WTC11 (cell line): ENCODE data around the gene CTNNA1. TPM values are rescaled to one million over a fixed set of nuclear protein-coding genes. Genes with fewer than 3 reads are reported as not detected.

ENCODE experiments used
- ATAC-seq: fragments of 200-7000 bp; cut with Tn5 transposase; 2 replicates; pipeline ENCODE4 v1.10.0; 2021; ENCODE audit warnings: mild to moderate bottlenecking, moderate library complexity
- CTCF ChIA-PET: fragments of 300-600 bp; sonication (Branson Sonifier 250); formaldehyde crosslinking; loops from one replicate; lab custom pipeline; 2021; ENCODE audit warnings: antibody characterized with exemption; lab: Charles Lee
- POLR2A ChIA-PET: fragments of 350-600 bp; sonication (Branson Sonifier 250); formaldehyde crosslinking; loops from one replicate; lab custom pipeline; 2021; ENCODE audit warnings: antibody characterized with exemption; lab: Charles Lee
- DNase-seq: peaks from one replicate; pipeline ENCODE4 v3.0.0; 2021; ENCODE audit warnings: low spot score
- H3K27ac Mint-ChIP-seq: 2 replicates; pipeline ENCODE4 v1.8.0; 2021; ENCODE audit warnings: mixed read lengths
- H3K27me3 Mint-ChIP-seq: 2 replicates; pipeline ENCODE4 v1.8.0; 2021; ENCODE audit warnings: low read depth, mild to moderate bottlenecking, moderate library complexity, mixed read lengths
- H3K36me3 Mint-ChIP-seq: 2 replicates; pipeline ENCODE4 v1.8.0; 2021; ENCODE audit warnings: mixed read lengths
- H3K4me1 Mint-ChIP-seq: 2 replicates; pipeline ENCODE4 v1.8.0; 2022; ENCODE audit warnings: mixed read lengths
- H3K4me3 Mint-ChIP-seq: 2 replicates; pipeline ENCODE4 v1.8.0; 2021; ENCODE audit warnings: mild to moderate bottlenecking, moderate library complexity, mixed read lengths
- H3K9me3 Mint-ChIP-seq: 2 replicates; pipeline ENCODE4 v1.8.0; 2021; ENCODE audit warnings: mixed read lengths
- ATF2 ChIP-seq: sonication (generic); formaldehyde crosslinking; IDR thresholded peaks from 2 replicates; pipeline ENCODE4 v1.8.1; 2022; ENCODE audit warnings: low read depth, missing genetic modification reagents, borderline replicate concordance
- FOXJ3 ChIP-seq: sonication (generic); formaldehyde crosslinking; IDR thresholded peaks from 2 replicates; pipeline ENCODE4 v1.9.0; 2021; ENCODE audit warnings: missing genetic modification reagents, mild to moderate bottlenecking, borderline replicate concordance
- NFYB ChIP-seq: sonication (generic); formaldehyde crosslinking; conservative IDR thresholded peaks from 2 replicates; pipeline ENCODE4 v1.8.0; 2022; ENCODE audit warnings: low read depth, missing genetic modification reagents
- PRDM15 ChIP-seq: sonication (generic); formaldehyde crosslinking; IDR thresholded peaks from 2 replicates; pipeline ENCODE4 v1.8.0; 2022; ENCODE audit warnings: missing genetic modification reagents
- ZNF232 ChIP-seq: sonication (generic); formaldehyde crosslinking; IDR thresholded peaks from 2 replicates; pipeline ENCODE4 v1.8.0; 2022; ENCODE audit warnings: mild to moderate bottlenecking, missing genetic modification reagents
- ZNF396 ChIP-seq: fragments of 250-450 bp; sonication (Bioruptor Pico); IDR thresholded peaks from 2 replicates; pipeline ENCODE4 v1.8.0; 2021; ENCODE audit warnings: mild to moderate bottlenecking, moderate library complexity, borderline replicate concordance
- ZNF423 ChIP-seq: fragments of 250-450 bp; sonication (Bioruptor Pico); IDR thresholded peaks from 2 replicates; pipeline ENCODE4 v2.1.2; 2022; ENCODE audit warnings: mild to moderate bottlenecking, moderate library complexity
- total RNA-seq: library from RNA; stranded (reverse); gene quantifications from 3 replicates; pipeline ENCODE4 v1.2.3, GENCODE V29; 2021
- TF ChIP-seq, protein P1 (sequence below): sonication (generic); formaldehyde crosslinking; IDR thresholded peaks from 2 replicates; pipeline ENCODE4 v1.8.1; 2022; ENCODE audit warnings: mild to moderate bottlenecking, moderate library complexity, missing genetic modification reagents
- TF ChIP-seq, protein P2 (sequence below): fragments of 250-450 bp; sonication (Bioruptor Pico); IDR thresholded peaks from 2 replicates; pipeline ENCODE4 v1.8.0; 2021; ENCODE audit warnings: mild to moderate bottlenecking
- TF ChIP-seq, protein P3 (sequence below): sonication (generic); formaldehyde crosslinking; IDR thresholded peaks from 2 replicates; pipeline ENCODE4 v1.8.1; 2022; ENCODE audit warnings: mild to moderate bottlenecking, missing genetic modification reagents, moderate library complexity, borderline replicate concordance

Gene CTNNA1
- total RNA-seq, 1 experiment from 2014 or later: 309 TPM

- Mint-ChIP-seq H3K36me3 (no peaks in the 10 kb centered on the region), H3K27me3 (no peaks in the 10 kb centered on the region; the same call in 1 of the 2 replicates), H3K27ac (no peak overlapping the region), H3K9me3 (no peaks in the 10 kb centered on the region), H3K4me1 (no peaks in the 10 kb centered on the region), H3K4me3 (no peak overlapping the region)
- ATAC-seq: no peak
- ChIA-PET CTCF (no interaction called here), POLR2A (interaction anchor here (0.6 kb wide), 1 partner anchor 313 kb away, joined by 11 read pairs; no protein-coding TSS in a partner anchor)
- TF ChIP-seq, protein P1, sequence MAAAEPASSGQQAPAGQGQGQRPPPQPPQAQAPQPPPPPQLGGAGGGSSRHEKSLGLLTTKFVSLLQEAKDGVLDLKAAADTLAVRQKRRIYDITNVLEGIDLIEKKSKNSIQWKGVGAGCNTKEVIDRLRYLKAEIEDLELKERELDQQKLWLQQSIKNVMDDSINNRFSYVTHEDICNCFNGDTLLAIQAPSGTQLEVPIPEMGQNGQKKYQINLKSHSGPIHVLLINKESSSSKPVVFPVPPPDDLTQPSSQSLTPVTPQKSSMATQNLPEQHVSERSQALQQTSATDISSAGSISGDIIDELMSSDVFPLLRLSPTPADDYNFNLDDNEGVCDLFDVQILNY (CRISPR knock-in tag): no peak
- TF ChIP-seq FOXJ3 (CRISPR knock-in tag): no peak
- no peak for TF ChIP-seq NFYB
- TF ChIP-seq PRDM15: no peak
- no peak for TF ChIP-seq ZNF396 (CRISPR knock-in tag)
- no peak for TF ChIP-seq ZNF232 (CRISPR knock-in tag)
- TF ChIP-seq, protein P2, sequence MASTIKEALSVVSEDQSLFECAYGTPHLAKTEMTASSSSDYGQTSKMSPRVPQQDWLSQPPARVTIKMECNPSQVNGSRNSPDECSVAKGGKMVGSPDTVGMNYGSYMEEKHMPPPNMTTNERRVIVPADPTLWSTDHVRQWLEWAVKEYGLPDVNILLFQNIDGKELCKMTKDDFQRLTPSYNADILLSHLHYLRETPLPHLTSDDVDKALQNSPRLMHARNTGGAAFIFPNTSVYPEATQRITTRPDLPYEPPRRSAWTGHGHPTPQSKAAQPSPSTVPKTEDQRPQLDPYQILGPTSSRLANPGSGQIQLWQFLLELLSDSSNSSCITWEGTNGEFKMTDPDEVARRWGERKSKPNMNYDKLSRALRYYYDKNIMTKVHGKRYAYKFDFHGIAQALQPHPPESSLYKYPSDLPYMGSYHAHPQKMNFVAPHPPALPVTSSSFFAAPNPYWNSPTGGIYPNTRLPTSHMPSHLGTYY (CRISPR knock-in tag): no peak
- no peak for TF ChIP-seq ATF2 (CRISPR knock-in tag)
- TF ChIP-seq, protein P3, sequence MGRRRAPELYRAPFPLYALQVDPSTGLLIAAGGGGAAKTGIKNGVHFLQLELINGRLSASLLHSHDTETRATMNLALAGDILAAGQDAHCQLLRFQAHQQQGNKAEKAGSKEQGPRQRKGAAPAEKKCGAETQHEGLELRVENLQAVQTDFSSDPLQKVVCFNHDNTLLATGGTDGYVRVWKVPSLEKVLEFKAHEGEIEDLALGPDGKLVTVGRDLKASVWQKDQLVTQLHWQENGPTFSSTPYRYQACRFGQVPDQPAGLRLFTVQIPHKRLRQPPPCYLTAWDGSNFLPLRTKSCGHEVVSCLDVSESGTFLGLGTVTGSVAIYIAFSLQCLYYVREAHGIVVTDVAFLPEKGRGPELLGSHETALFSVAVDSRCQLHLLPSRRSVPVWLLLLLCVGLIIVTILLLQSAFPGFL: no peak
- no peak for TF ChIP-seq ZNF423
- no peak for DNase-seq
These were observed 230.8 kb downstream of the CTNNA1 start for GRCh38 chr5:138983984-138984383.

Other genes starting within 250 kb of the CTNNA1 start
- gene ETF1, start 210.2 kb upstream of the CTNNA1 start, total RNA-seq: 110 to 137 TPM (median 115 TPM) in 3 replicates
- gene HSPA9, start 178.0 kb upstream of the CTNNA1 start, total RNA-seq: 313 to 414 TPM (median 328 TPM) in 3 replicates
- gene LRRTM2, start 121.9 kb downstream of the CTNNA1 start, total RNA-seq: not detected in 3 replicates